Thoracic aorta endothelial cell (primary cell): Measurements from ENCODE around the gene REELD1. TPM values are rescaled to one million over a fixed set of nuclear protein-coding genes. Genes with fewer than 3 reads are reported as not detected.

Experiments
- total RNA-seq: library from RNA; depleted of rRNA; stranded (reverse); fragments of >200 nt; gene quantifications from 2 replicates; pipeline ENCODE4 v1.2.3, GENCODE V29; 2012

The REELD1 gene
- total RNA-seq = 0.07 TPM in 1 of 2 replicates, not detected in the other

DNA sequence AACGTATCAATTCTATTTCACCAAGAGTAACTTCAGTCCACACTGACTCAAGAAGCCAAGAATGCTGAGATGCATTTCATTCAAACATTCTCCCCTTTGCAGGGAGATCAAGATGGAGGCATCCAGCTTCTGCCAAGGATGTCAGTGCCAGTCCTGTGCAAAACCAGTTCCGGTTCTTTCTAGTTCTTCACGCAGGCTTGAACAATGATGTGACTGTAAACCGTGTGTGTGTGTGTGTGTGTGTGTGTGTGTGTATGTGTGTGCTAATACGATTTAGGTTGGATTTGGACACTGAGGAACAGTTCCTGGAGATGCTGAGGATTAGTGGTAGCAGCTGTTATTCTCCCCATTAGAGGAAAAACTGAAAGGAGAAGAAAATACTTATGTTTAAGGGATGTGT is at the start of gene REELD1:
Gene REELD1 (plus strand): TSS at position 301 of the 400 bp plus-strand sequence. CDS start 2,415 bp downstream, outside the sequence.

DNA sequence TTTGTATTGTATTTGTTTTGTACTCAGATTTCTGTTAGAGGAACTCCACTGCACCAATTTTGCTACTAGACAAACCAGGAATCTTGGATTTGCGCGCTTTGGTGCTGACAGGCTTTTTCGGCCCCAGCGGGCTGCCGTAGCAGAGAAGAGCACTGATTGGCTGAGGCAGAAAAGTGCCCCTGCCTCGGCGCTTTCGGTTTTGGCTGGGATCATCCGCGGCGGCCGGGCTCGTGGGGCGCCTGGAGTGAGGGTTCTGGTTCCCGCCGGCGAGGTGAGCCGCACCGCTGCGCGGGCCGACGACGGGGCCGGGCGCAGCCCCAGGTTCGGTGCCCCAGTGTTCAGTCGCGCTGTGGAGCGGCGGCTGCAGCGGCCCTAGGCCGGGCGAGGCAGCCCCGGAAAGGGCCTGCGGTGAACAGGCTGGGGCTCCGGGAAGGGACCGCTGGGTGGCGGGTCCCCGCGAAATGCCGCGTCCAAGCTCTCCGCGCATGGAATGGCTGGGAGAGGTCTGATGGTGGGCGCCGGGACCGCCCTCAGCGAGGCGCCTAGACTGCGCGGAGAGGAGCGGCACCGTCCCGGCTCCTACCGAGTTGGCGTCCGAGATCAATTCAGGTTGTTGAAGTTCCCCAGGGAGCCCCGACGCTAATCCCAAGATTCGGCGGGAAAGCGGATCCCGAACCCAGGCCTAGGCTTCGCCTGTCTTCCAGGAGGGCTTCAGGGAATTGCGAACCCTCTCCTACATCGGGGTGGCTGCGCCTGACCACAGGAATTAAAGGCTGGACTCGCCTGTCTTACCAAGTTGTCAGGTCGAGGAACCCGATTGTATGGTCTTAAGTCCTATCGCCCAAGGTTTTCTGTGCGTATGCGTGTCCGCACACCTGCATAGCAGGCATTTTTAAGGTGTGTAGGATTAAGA is 38.5 kb upstream of the REELD1 start, which contains the start of gene LSM6:
Gene LSM6 (plus strand): TSS at position 178 of the 913 bp plus-strand sequence. CDS start 7,204 bp downstream, outside the sequence.

Other genes with a start within 250 kb of the REELD1 start
- gene LSM6, start 38.8 kb upstream of the REELD1 start, total RNA-seq = 40.2 and 46.5 TPM in 2 replicates